ENCODE results near the gene KCTD13. TPM values are rescaled to one million over a fixed set of nuclear protein-coding genes. Genes with fewer than 3 reads are reported as not detected.

KCTD13 gene
- total and polyA plus RNA-seq, 10 of the 15 experiments (the other 5 are each of a cell fraction or from before 2014, with no cell fraction given) = 3.3 to 29.2 (median 12.5) TPM

- TF ChIP-seq ZBTB40 (IDR thresholded peaks at IDR 0.05; ENCODE audit: borderline replicate concordance) = no peak
These were observed 3.0 kb downstream of the KCTD13 start (continued) for GRCh38 chr16:29922986-29923501.

- peaks cover 0 to 9% of the 10 kb centered on the region in 2 experiments; a peak in 3 of 4 replicates for H3K36me3 ChIP-seq (ENCODE audit: control insufficient read depth in 2 of 2, insufficient read depth in 2 of 2, low read length in 1 of 2)
- no peak overlapping the region for H3K27ac ChIP-seq (ENCODE audit: control insufficient read depth, insufficient read depth)
- RAD21 ChIA-PET (ENCODE audit: unreplicated experiment) = no interaction called here
- SMC1A ChIA-PET (ENCODE audit: uncharacterized antibody, unreplicated experiment) = no interaction called here
- H3K9me3 ChIP-seq (replicated peaks; ENCODE audit: control insufficient read depth, insufficient read depth, low read length) = no peaks in the 10 kb centered on the region
- intact Hi-C loops (cut with micrococcal nuclease; ENCODE audit: unreplicated experiment) = loop anchor here (10.0 kb wide), 1 partner anchor 58 kb away; the partner anchor contains the start of gene CDIPT
- peaks cover 13% of the 10 kb centered on the region for H3K79me2 ChIP-seq (ENCODE audit: control insufficient read depth, insufficient read depth, low read length)
- no peak for ATAC-seq
- POLR2A ChIA-PET = interaction anchor here (0.6 to 0.8 kb wide), 2 partner anchors 14 to 162 kb away, joined by 3 read pairs; no protein-coding TSS in a partner anchor
- WGBS (ENCODE audit: insufficient coverage, insufficient replicate concordance, low lambda C conversion rate, missing lambda C conversion rate) = 92% methylated on average over 2 of the region's 2 CpGs
- peaks cover 11% of the 10 kb centered on the region for H3K4me1 ChIP-seq (ENCODE audit: control insufficient read depth, insufficient read depth, low read length)
- TF ChIP-seq NFYB (IDR thresholded peaks at IDR 0.05; ENCODE audit: insufficient read depth, low read depth, low read length) (no peak), NFYA (IDR thresholded peaks at IDR 0.05; ENCODE audit: borderline replicate concordance, low read depth, low read length) (no peak)
- BruUV-seq (replicated peaks) = no TSS peak
- FAIRE-seq = no peak
- no peak overlapping the region for H3K4me3 ChIP-seq
- in situ Hi-C loops (cut with MboI) = no loop called here
- CTCF ChIA-PET = no interaction called here
- no peaks in the 10 kb centered on the region for H4K20me1 ChIP-seq (ENCODE audit: control insufficient read depth, insufficient read depth)
- H3K4me2 ChIP-seq (ENCODE audit: control insufficient read depth, insufficient read depth) = no peak overlapping the region
- H3K27me3 ChIP-seq (replicated peaks in 1 of 2; ENCODE audit: control insufficient read depth in 2 of 2, insufficient read depth in 2 of 2, low read length in 1 of 2) = no peaks in the 10 kb centered on the region
- no peak overlapping the region for H2AFZ ChIP-seq (ENCODE audit: control insufficient read depth, low read depth, low read length)
- no peak overlapping the region for H3K9ac ChIP-seq (ENCODE audit: control insufficient read depth, insufficient read depth, low read length)
- DNase-seq (ENCODE audit: low read depth, low spot score) = no peak
These were observed 3.7 kb downstream of the KCTD13 start for GRCh38 chr16:29922326-29922725.

Measured in GM12878 (cell line).